HCT116 (cell line): Measurements from ENCODE around the gene TJAP1. TPM values are rescaled to one million over a fixed set of nuclear protein-coding genes. Genes with fewer than 3 reads are reported as not detected.

ENCODE experiments used
- ATAC-seq: fragments of 200-7000 bp; cut with Tn5 transposase; 2 replicates; pipeline ENCODE4 v1.9.1; 2020; ENCODE audit warnings: mild to moderate bottlenecking, moderate library complexity
- BruUV-seq: library from RNA; stranded (reverse); fragments of 400-500 nt; replicated peaks from 2 replicates; lab custom pipeline; 2021; lab: Mats Ljungman, UMichigan
- CTCF ChIA-PET: fragments of 300-600 bp; sonication (Branson Sonifier 250); formaldehyde crosslinking; loops from one replicate; lab custom pipeline; 2021; ENCODE audit warnings: antibody characterized with exemption; lab: Charles Lee
- POLR2A ChIA-PET: fragments of 300-600, 350-600 bp; sonication (Branson Sonifier 250); formaldehyde crosslinking; loops from one replicate; lab custom pipeline; 2021; ENCODE audit warnings: antibody characterized with exemption; lab: Charles Lee
- RAD21 ChIA-PET, 2 experiments: fragments of 300-600 bp; sonication (Branson Sonifier 250); formaldehyde crosslinking; loops; one replicate each; lab custom pipeline; 2023; ENCODE audit warnings: low total read pairs in 2 of 2; ENCODE audit not compliant: uncharacterized antibody in 2 of 2, unreplicated experiment in 2 of 2, low non-redundant PET in 1 of 2; lab: Charles Lee
- DNase-seq: peaks from one replicate; pipeline ENCODE4 v3.0.0-alpha.2; 2010; ENCODE audit warnings: low read depth, low spot score
- H2AFZ ChIP-seq: fragments of 200-600 bp; shearing (Covaris generic), sonication (generic); 2 replicates; pipeline ENCODE4 v1.6.1; 2017; ENCODE audit warnings: low read depth, mixed run types, mixed read lengths, antibody characterized with exemption, low read length; ENCODE audit not compliant: poor library complexity, severe bottlenecking
- H3K27ac ChIP-seq: 2 replicates; pipeline ENCODE4 v1.5.1; 2012; ENCODE audit warnings: low read depth, low read length
- H3K27me3 ChIP-seq: fragments of 200-600 bp; sonication (generic); 2 replicates; pipeline ENCODE4 v1.6.1; 2016; ENCODE audit warnings: mixed run types, low read length, mixed read lengths; ENCODE audit not compliant: insufficient read depth
- H3K36me3 ChIP-seq, 2 experiments: fragments of 200-500 bp in 1 of 2; fragments of 200-600 bp in 1 of 2; sonication (Bioruptor generic) in 1 of 2; sonication (generic) in 1 of 2; 2 replicates each; pipeline versions ENCODE4 v1.5.1 to v1.6.1; 2014 to 2016; ENCODE audit warnings: low read length in 2 of 2, inconsistent platforms in 1 of 2, mixed read lengths in 1 of 2, mixed run types in 1 of 2; ENCODE audit not compliant: insufficient read depth in 2 of 2, control insufficient read depth in 1 of 2
- H3K4me1 ChIP-seq, 2 experiments: fragments of 200-600 bp in 1 of 2; sonication (generic) in 1 of 2; 2 replicates each; pipeline versions ENCODE4 v1.5.1 to v1.6.1; 2012 to 2017; ENCODE audit warnings: low read length in 2 of 2, inconsistent platforms in 1 of 2, mild to moderate bottlenecking in 1 of 2, mixed read lengths in 1 of 2, mixed run types in 1 of 2, moderate library complexity in 1 of 2; ENCODE audit not compliant: insufficient read depth in 2 of 2, control insufficient read depth in 1 of 2
- H3K4me2 ChIP-seq: fragments of 200-600 bp; sonication (generic); 2 replicates; pipeline ENCODE4 v1.6.1; 2017; ENCODE audit warnings: mixed run types, low read length, mixed read lengths
- H3K4me3 ChIP-seq, 2 experiments: fragments of 200-600 bp in 1 of 2; sonication (generic) in 1 of 2; replicated peaks in 1 of 2; 2 replicates each; pipeline ENCODE4 v1.5.1; 2011 to 2016; ENCODE audit warnings: low read length in 2 of 2, control low read depth in 1 of 2, low read depth in 1 of 2, mild to moderate bottlenecking in 1 of 2, mixed read lengths in 1 of 2, mixed run types in 1 of 2
- H3K79me2 ChIP-seq: fragments of 200-600 bp; sonication (generic); 2 replicates; pipeline ENCODE4 v1.6.1; 2017; ENCODE audit warnings: mild to moderate bottlenecking, mixed run types, low read length, moderate library complexity, mixed read lengths; ENCODE audit not compliant: insufficient read depth
- H3K9ac ChIP-seq: fragments of 200-600 bp; sonication (generic); 2 replicates; pipeline ENCODE4 v1.6.1; 2016; ENCODE audit warnings: low read length, mixed read lengths
- H3K9me2 ChIP-seq: fragments of 200-600 bp; sonication (generic), shearing (Covaris generic); 2 replicates; pipeline ENCODE4 v1.6.1; 2017; ENCODE audit warnings: mixed run types, mild to moderate bottlenecking, moderate library complexity; ENCODE audit not compliant: insufficient read depth
- H3K9me3 ChIP-seq, 2 experiments: fragments of 200-500 bp in 1 of 2; fragments of 200-600 bp in 1 of 2; sonication (Bioruptor generic) in 1 of 2; sonication (generic) in 1 of 2; 2 replicates each; pipeline ENCODE4 v1.6.1; 2014 to 2017; ENCODE audit warnings: low read length in 2 of 2, mixed read lengths in 2 of 2, inconsistent platforms in 1 of 2, low read depth in 1 of 2, mild to moderate bottlenecking in 1 of 2, mixed run types in 1 of 2, moderate library complexity in 1 of 2; ENCODE audit not compliant: control insufficient read depth in 1 of 2, insufficient read depth in 1 of 2
- H4K20me1 ChIP-seq: fragments of 200-600 bp; sonication (generic), shearing (Covaris generic); 2 replicates; pipeline ENCODE4 v1.6.1; 2017; ENCODE audit warnings: mixed run types, mild to moderate bottlenecking, moderate library complexity; ENCODE audit not compliant: insufficient read depth
- CBX3 ChIP-seq: IDR thresholded peaks from 2 replicates; pipeline ENCODE4 v1.6.1; 2012; ENCODE audit warnings: low read depth
- CEBPB ChIP-seq: IDR thresholded peaks from 2 replicates; pipeline ENCODE4 v1.6.1; 2012; ENCODE audit warnings: low read depth
- EGR1 ChIP-seq: IDR thresholded peaks from 2 replicates; pipeline ENCODE4 v1.6.1; 2012; ENCODE audit warnings: low read depth
- ELF1 ChIP-seq: IDR thresholded peaks from 2 replicates; pipeline ENCODE4 v1.6.1; 2012; ENCODE audit warnings: low read depth, borderline replicate concordance
- EZH2 ChIP-seq: fragments of 200-600 bp; sonication (generic); IDR thresholded peaks from 2 replicates; pipeline ENCODE4 v1.6.1; 2017; ENCODE audit warnings: antibody characterized with exemption, mixed run types
- EZH2phosphoT487 ChIP-seq: fragments of 200-600 bp; IDR thresholded peaks from 2 replicates; pipeline ENCODE4 v1.6.1; 2018; ENCODE audit warnings: antibody characterized with exemption, borderline replicate concordance
- FOSL1 ChIP-seq: IDR thresholded peaks from 2 replicates; pipeline ENCODE4 v1.6.1; 2012; ENCODE audit warnings: low read depth
- JUND ChIP-seq: IDR thresholded peaks from 2 replicates; pipeline ENCODE4 v1.6.1; 2012
- MAX ChIP-seq: IDR thresholded peaks from 2 replicates; pipeline ENCODE4 v1.6.1; 2012
- POLR2A ChIP-seq: IDR thresholded peaks from 2 replicates; pipeline ENCODE4 v1.7.0; 2011; ENCODE audit warnings: borderline replicate concordance; ENCODE audit not compliant: insufficient read depth, insufficient read length; ENCODE audit errors: extremely low read depth
- POLR2AphosphoS5 ChIP-seq: IDR thresholded peaks from 2 replicates; pipeline ENCODE4 v1.6.1; 2011; ENCODE audit warnings: mild to moderate bottlenecking, low read depth, low read length, moderate library complexity
- REST ChIP-seq: IDR thresholded peaks from 2 replicates; pipeline ENCODE4 v1.6.1; 2012; ENCODE audit warnings: low read depth
- SIN3A ChIP-seq: IDR thresholded peaks from 2 replicates; pipeline ENCODE4 v1.6.1; 2012; ENCODE audit warnings: low read depth
- SP1 ChIP-seq: IDR thresholded peaks from 2 replicates; pipeline ENCODE4 v1.6.1; 2012; ENCODE audit warnings: low read depth
- TCF7L2 ChIP-seq: IDR thresholded peaks from 2 replicates; pipeline ENCODE4 v1.7.0; 2011; ENCODE audit warnings: borderline replicate concordance, inconsistent platforms; ENCODE audit not compliant: insufficient read depth, insufficient read length; ENCODE audit errors: extremely low read depth
- YY1 ChIP-seq: IDR thresholded peaks from 2 replicates; pipeline ENCODE4 v1.6.1; 2011; ENCODE audit warnings: low read length, low read depth, moderate library complexity, mild to moderate bottlenecking; ENCODE audit not compliant: insufficient replicate concordance; ENCODE audit errors: extremely low read depth
- ZBTB33 ChIP-seq: IDR thresholded peaks from 2 replicates; pipeline ENCODE4 v1.6.1; 2011; ENCODE audit warnings: mild to moderate bottlenecking, low read length, moderate library complexity; ENCODE audit not compliant: insufficient replicate concordance; ENCODE audit errors: extremely low read depth
- ZFX ChIP-seq: fragments of 450-650 bp; IDR thresholded peaks from 2 replicates; pipeline ENCODE4 v1.6.1; 2017
- ZNF274 ChIP-seq: fragments of 200-500 bp; sonication (Bioruptor generic); IDR thresholded peaks from 2 replicates; pipeline ENCODE4 v1.6.1; 2014; ENCODE audit warnings: mild to moderate bottlenecking, low read depth, low read length, inconsistent platforms
- intact Hi-C: fragments of 100-400 bp; cut with micrococcal nuclease; formaldehyde crosslinking; loops from 2 replicates; pipeline ENCODE4 v1.10.0; 2022
- total RNA-seq: library from RNA; stranded (reverse); gene quantifications from one replicate; pipeline ENCODE4 v1.2.1, GENCODE V29; 2021; ENCODE audit not compliant: unreplicated experiment

TJAP1 gene
- total RNA-seq, 1 experiment from 2014 or later, result 45.2 TPM

GRCh38 chr6:43506667-43507471 is 29.5 kb downstream of the TJAP1 start:
- ChIA-PET POLR2A (interaction anchor here (0.7 to 1.6 kb wide), 3 partner anchors 10 to 15 kb away, joined by 3 to 4 read pairs (median 3); partner anchors contain the start of genes POLR1C and YIPF3), CTCF (interaction anchor here (0.7 to 3.8 kb wide), 14 partner anchors 9 to 277 kb away, joined by 3 to 31 read pairs (median 4); partner anchors contain the start of genes DLK2, DNPH1, POLR1C and YIPF3), RAD21 (interaction anchor here in 1 of 2 experiments (0.6 kb wide), 1 partner anchor 103 kb away, joined by 5 read pairs; no protein-coding TSS in a partner anchor)
- Histone ChIP-seq H3K36me3 (peaks cover 11 to 15% of the 10 kb centered on the region in 2 experiments; a peak in 2 of 4 replicates), H3K4me2 (0 out of 2 replicates have a peak overlapping the region, but pooled peaks have one; percentile 7), H3K27ac (no peak overlapping the region), H3K79me2 (no peaks in the 10 kb centered on the region), H2AFZ (no peak overlapping the region), H3K9ac (no peak overlapping the region), H3K9me2 (no peaks in the 10 kb centered on the region), H3K9me3 (no peaks in the 10 kb centered on the region), H3K4me3 (no peak overlapping the region), H3K27me3 (no peaks in the 10 kb centered on the region), H3K4me1 (peaks cover 10 to 22% of the 10 kb centered on the region in 2 experiments; a peak in 3 of 4 replicates), H4K20me1 (no peaks in the 10 kb centered on the region)
- DNase-seq, result peak; percentile 75
- peak; percentile 73 for ATAC-seq
- intact Hi-C loops, result loop anchor here (1.0 to 10.0 kb wide), 4 partner anchors 52 to 278 kb away; partner anchors contain the start of genes DLK2, DNPH1 and ZNF318
- BruUV-seq, result no TSS peak
- TF ChIP-seq EZH2phosphoT487, result no peak
- no peak for TF ChIP-seq ZNF274
- TF ChIP-seq SP1, result no peak
- no peak for TF ChIP-seq YY1
- no peak for TF ChIP-seq MAX
- TF ChIP-seq POLR2AphosphoS5, result peak; percentile 66
- no peak for TF ChIP-seq POLR2A
- TF ChIP-seq ELF1, result no peak
- TF ChIP-seq FOSL1, result no peak
- no peak for TF ChIP-seq CBX3
- no peak for TF ChIP-seq EZH2
- no peak for TF ChIP-seq ZBTB33
- no peak for TF ChIP-seq REST
- no peak for TF ChIP-seq TCF7L2
- no peak for TF ChIP-seq EGR1
- no peak for TF ChIP-seq CEBPB
- no peak for TF ChIP-seq ZFX
- TF ChIP-seq JUND, result no peak
- no peak for TF ChIP-seq SIN3A
